HG03575 (cell line): ENCODE measurements around the gene FBXO4.

ENCODE experiments used
- ATAC-seq: cut with Tn5 transposase; IDR thresholded peaks from one replicate; pipeline ENCODE4 v1.9.1; 2021; ENCODE audit not compliant: unreplicated experiment, insufficient number of reproducible peaks, low FRiP score; ENCODE audit errors: extremely low read depth

Gene FBXO4

GRCh38 chr5:41924872-41925554 is at the start of gene FBXO4:
Gene FBXO4, plus strand, starts transcription at chr5:41925281. Its CDS starts 29 bp downstream, at chr5:41925310.
- ATAC-seq, result peak; percentile 84

- no peak for ATAC-seq
Observed at GRCh38 chr5:41876678-41877077, 48.4 kb upstream of the FBXO4 start.

GRCh38 chr5:41877408-41877807 is 47.7 kb upstream of the FBXO4 start:
- no peak for ATAC-seq

- ATAC-seq, result no peak
Observed at GRCh38 chr5:41878173-41878572, 46.9 kb upstream of the FBXO4 start.

GRCh38 chr5:41878643-41879478 is 46.2 kb upstream of the FBXO4 start:
- no peak for ATAC-seq

- ATAC-seq, result no peak
Observed at GRCh38 chr5:41882765-41883164, 42.3 kb upstream of the FBXO4 start.

- no peak for ATAC-seq
Observed at GRCh38 chr5:41883243-41883642, 41.8 kb upstream of the FBXO4 start.

- no peak for ATAC-seq
Observed at GRCh38 chr5:41883936-41884335, 41.1 kb upstream of the FBXO4 start.

- ATAC-seq, result no peak
Observed at GRCh38 chr5:41885286-41885685, 39.8 kb upstream of the FBXO4 start.

GRCh38 chr5:41891066-41891707 is 33.9 kb upstream of the FBXO4 start:
- no peak for ATAC-seq

- no peak for ATAC-seq
Observed at GRCh38 chr5:41892031-41892430, 33.0 kb upstream of the FBXO4 start.

- no peak for ATAC-seq
Observed at GRCh38 chr5:41893074-41893851, 31.8 kb upstream of the FBXO4 start.

- no peak for ATAC-seq
Observed at GRCh38 chr5:41896230-41896629, 28.9 kb upstream of the FBXO4 start.

GRCh38 chr5:41903382-41903891 is 21.6 kb upstream of the FBXO4 start:
- no peak for ATAC-seq

GRCh38 chr5:41903892-41904799 is 20.9 kb upstream of the FBXO4 start, which contains the start of gene RIMOC1:
Gene RIMOC1, plus strand, starts transcription at chr5:41904344. Its CDS starts 24 bp downstream, at chr5:41904368.
- ATAC-seq, result peak; percentile 96

- ATAC-seq, result no peak
Observed at GRCh38 chr5:41906151-41906550, 18.9 kb upstream of the FBXO4 start.

- ATAC-seq, result no peak
Observed at GRCh38 chr5:41908374-41909079, 16.6 kb upstream of the FBXO4 start.
